ENCODE data around the gene KDM6B. TPM values are rescaled to one million over a fixed set of nuclear protein-coding genes. Genes with fewer than 3 reads are reported as not detected.
A peak's percentile ranks its signal among the peaks of the same experiment; 100 is the strongest.

The KDM6B gene
- total and polyA plus RNA-seq, 9 of the 15 experiments (the other 6 are each of a cell fraction or from before 2014, with no cell fraction given) = 0.01 to 22.9 (median 2.2) TPM

DNA sequence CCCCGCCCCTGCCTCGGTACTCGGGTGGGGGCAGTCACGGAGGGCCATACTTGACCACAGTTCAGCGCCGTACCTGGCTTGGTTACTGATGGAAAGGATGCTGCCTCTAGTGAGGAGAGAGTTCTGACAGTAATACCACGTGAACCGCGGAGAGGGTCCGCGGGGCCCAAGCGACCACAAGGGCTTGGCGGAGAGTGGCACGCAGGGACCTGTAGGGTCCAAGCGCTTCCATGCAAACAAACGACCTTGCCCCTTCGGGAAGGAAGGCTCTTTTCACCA is 9.2 kb downstream of the KDM6B start (continued):
- TF ChIP-seq FOXA1 (IDR thresholded peaks at IDR 0.05; ENCODE audit: borderline replicate concordance) (no peak), CBFA2T3 (IDR thresholded peaks at IDR 0.05) (no peak), ELF1 (tag; IDR thresholded peaks at IDR 0.05) (peak; percentile 40), NFRKB (IDR thresholded peaks at IDR 0.05; ENCODE audit: low read depth) (peak; percentile 21; the same call in 1 of the 2 replicates), KLF16 (IDR thresholded peaks at IDR 0.05) (no peak), RBM17 (IDR thresholded peaks at IDR 0.05; ENCODE audit: borderline replicate concordance, low read depth, low read length) (no peak), ZNF589 (CRISPR knock-in tag; IDR thresholded peaks at IDR 0.05; ENCODE audit: low read depth) (peak; percentile 58; the same call in 1 of the 2 replicates), RNF2 (IDR thresholded peaks at IDR 0.05) (no peak), COPS2 (conservative IDR thresholded peaks at IDR 0.05) (no peak), RBFOX2 (IDR thresholded peaks at IDR 0.05; ENCODE audit: low read depth, low read length) (peak; percentile 71), U2AF2 (optimal IDR thresholded peaks at IDR 0.05; ENCODE audit: low read depth, low read length) (no peak), HDGF (IDR thresholded peaks at IDR 0.05) (no peak), NR2C1 (IDR thresholded peaks at IDR 0.05) (no peak), NR2C1 (tag; IDR thresholded peaks at IDR 0.05) (no peak), SRSF1 (IDR thresholded peaks at IDR 0.05; ENCODE audit: low read depth, low read length) (no peak), PHF8 (IDR thresholded peaks at IDR 0.05; ENCODE audit: borderline replicate concordance, low read length) (peak; percentile 35; the same call in 1 of the 2 replicates), XRCC4 (IDR thresholded peaks at IDR 0.05; ENCODE audit: extremely low read depth, insufficient read depth, insufficient read length) (no peak), HDAC3 (IDR thresholded peaks at IDR 0.05; ENCODE audit: borderline replicate concordance, partially characterized antibody) (no peak)
- TF ChIP-seq, protein P1, sequence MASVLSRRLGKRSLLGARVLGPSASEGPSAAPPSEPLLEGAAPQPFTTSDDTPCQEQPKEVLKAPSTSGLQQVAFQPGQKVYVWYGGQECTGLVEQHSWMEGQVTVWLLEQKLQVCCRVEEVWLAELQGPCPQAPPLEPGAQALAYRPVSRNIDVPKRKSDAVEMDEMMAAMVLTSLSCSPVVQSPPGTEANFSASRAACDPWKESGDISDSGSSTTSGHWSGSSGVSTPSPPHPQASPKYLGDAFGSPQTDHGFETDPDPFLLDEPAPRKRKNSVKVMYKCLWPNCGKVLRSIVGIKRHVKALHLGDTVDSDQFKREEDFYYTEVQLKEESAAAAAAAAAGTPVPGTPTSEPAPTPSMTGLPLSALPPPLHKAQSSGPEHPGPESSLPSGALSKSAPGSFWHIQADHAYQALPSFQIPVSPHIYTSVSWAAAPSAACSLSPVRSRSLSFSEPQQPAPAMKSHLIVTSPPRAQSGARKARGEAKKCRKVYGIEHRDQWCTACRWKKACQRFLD (CRISPR knock-in tag; IDR thresholded peaks at IDR 0.05) = 0 out of 2 replicates have a peak, but pooled peaks have one; percentile 54
- TF ChIP-seq, protein P2, sequence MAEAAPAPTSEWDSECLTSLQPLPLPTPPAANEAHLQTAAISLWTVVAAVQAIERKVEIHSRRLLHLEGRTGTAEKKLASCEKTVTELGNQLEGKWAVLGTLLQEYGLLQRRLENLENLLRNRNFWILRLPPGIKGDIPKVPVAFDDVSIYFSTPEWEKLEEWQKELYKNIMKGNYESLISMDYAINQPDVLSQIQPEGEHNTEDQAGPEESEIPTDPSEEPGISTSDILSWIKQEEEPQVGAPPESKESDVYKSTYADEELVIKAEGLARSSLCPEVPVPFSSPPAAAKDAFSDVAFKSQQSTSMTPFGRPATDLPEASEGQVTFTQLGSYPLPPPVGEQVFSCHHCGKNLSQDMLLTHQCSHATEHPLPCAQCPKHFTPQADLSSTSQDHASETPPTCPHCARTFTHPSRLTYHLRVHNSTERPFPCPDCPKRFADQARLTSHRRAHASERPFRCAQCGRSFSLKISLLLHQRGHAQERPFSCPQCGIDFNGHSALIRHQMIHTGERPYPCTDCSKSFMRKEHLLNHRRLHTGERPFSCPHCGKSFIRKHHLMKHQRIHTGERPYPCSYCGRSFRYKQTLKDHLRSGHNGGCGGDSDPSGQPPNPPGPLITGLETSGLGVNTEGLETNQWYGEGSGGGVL (CRISPR knock-in tag; IDR thresholded peaks at IDR 0.05) = no peak
- TF ChIP-seq, protein P3, sequence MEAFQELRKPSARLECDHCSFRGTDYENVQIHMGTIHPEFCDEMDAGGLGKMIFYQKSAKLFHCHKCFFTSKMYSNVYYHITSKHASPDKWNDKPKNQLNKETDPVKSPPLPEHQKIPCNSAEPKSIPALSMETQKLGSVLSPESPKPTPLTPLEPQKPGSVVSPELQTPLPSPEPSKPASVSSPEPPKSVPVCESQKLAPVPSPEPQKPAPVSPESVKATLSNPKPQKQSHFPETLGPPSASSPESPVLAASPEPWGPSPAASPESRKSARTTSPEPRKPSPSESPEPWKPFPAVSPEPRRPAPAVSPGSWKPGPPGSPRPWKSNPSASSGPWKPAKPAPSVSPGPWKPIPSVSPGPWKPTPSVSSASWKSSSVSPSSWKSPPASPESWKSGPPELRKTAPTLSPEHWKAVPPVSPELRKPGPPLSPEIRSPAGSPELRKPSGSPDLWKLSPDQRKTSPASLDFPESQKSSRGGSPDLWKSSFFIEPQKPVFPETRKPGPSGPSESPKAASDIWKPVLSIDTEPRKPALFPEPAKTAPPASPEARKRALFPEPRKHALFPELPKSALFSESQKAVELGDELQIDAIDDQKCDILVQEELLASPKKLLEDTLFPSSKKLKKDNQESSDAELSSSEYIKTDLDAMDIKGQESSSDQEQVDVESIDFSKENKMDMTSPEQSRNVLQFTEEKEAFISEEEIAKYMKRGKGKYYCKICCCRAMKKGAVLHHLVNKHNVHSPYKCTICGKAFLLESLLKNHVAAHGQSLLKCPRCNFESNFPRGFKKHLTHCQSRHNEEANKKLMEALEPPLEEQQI (IDR thresholded peaks at IDR 0.05) = no peak

Data from K562 (cell line).